ENCODE results near the gene KPNA3.

- TF ChIP-seq CTCF (conservative IDR thresholded peaks at IDR 0.05; ENCODE audit: low read depth, low read length) = no peak
- no peak for TF ChIP-seq EZH2 (IDR thresholded peaks at IDR 0.05; ENCODE audit: borderline replicate concordance, low read depth, low read length, poor library complexity, severe bottlenecking)
These were observed 39.0 kb upstream of the KPNA3 start for GRCh38 chr13:49831455-49831854.
